K562 (cell line): Measurements from ENCODE around the gene HPGDS. TPM values are rescaled to one million over a fixed set of nuclear protein-coding genes. Genes with fewer than 3 reads are reported as not detected.

Source experiments
- ATAC-seq: fragments of 200-7000 bp; cut with Tn5 transposase; 3 replicates; pipeline ENCODE4 v1.9.1; 2020; ENCODE audit warnings: moderate library complexity
- BruUV-seq: library from RNA; stranded (reverse); fragments of 400-500 nt; replicated peaks from 2 replicates; lab custom pipeline; 2021; lab: Mats Ljungman, UMichigan
- CTCF ChIA-PET: fragments of 300-600 bp; formaldehyde crosslinking; extraction: SDS; loops from one replicate; lab custom pipeline; 2021; ENCODE audit warnings: low intra/inter-chr PET ratio; lab: Yijun Ruan, JAX
- POLR2A ChIA-PET: fragments of 300-600, 350-650 bp; sonication (Branson Sonifier 250); formaldehyde crosslinking; extraction: SDS; loops from one replicate; lab custom pipeline; 2021; ENCODE audit warnings: antibody characterized with exemption, inconsistent platforms; lab: Yijun Ruan, JAX
- DNase-seq, 4 experiments: peaks; one replicate each; pipeline versions ENCODE4 v3.0.0 to v3.0.0-alpha.2; 2011 to 2018; ENCODE audit warnings: low spot score in 3 of 4, mixed read lengths in 3 of 4; ENCODE audit errors: extremely low read depth in 1 of 4
- FAIRE-seq: peaks from 2 replicates; lab custom pipeline; 2011; peaks lifted over from hg19 to GRCh38; lab: Jason Lieb, UNC
- H2AFZ ChIP-seq: 2 replicates; pipeline ENCODE4 v1.6.0; 2011; ENCODE audit warnings: low read depth, low read length, control low read depth, inconsistent platforms
- H3K27ac ChIP-seq: fragments of 200-600 bp; 3 replicates; pipeline ENCODE4 v1.8.0; 2011; ENCODE audit warnings: low read depth, mild to moderate bottlenecking, control low read depth, inconsistent platforms, low read length, moderate library complexity, mixed read lengths; ENCODE audit errors: extremely low read depth
- H3K27me3 ChIP-seq, 2 experiments: fragments of 300-600 bp in 1 of 2; 2 replicates in 1 of 2; 3 replicates in 1 of 2; pipeline versions ENCODE4 v1.6.0 to v1.8.0; 2011; ENCODE audit warnings: inconsistent platforms in 2 of 2, low read length in 2 of 2, mild to moderate bottlenecking in 1 of 2, mixed read lengths in 1 of 2, moderate library complexity in 1 of 2; ENCODE audit not compliant: control insufficient read depth in 2 of 2, insufficient read depth in 2 of 2
- H3K36me3 ChIP-seq: fragments of 300-600 bp; 3 replicates; pipeline ENCODE4 v1.8.0; 2011; ENCODE audit warnings: mild to moderate bottlenecking, low read length, inconsistent platforms; ENCODE audit not compliant: control insufficient read depth, insufficient read depth
- H3K4me1 ChIP-seq, 2 experiments: fragments of 200-600 bp in 1 of 2; replicated peaks in 1 of 2; 2 replicates in 1 of 2; 3 replicates in 1 of 2; pipeline versions ENCODE4 v1.5.1 to v1.8.0; 2011; ENCODE audit warnings: inconsistent platforms in 2 of 2, low read length in 2 of 2, mild to moderate bottlenecking in 1 of 2, mixed read lengths in 1 of 2, moderate library complexity in 1 of 2; ENCODE audit not compliant: control insufficient read depth in 2 of 2, insufficient read depth in 2 of 2
- H3K4me2 ChIP-seq: 2 replicates; pipeline ENCODE4 v1.6.1; 2011; ENCODE audit warnings: low read length, control low read depth, inconsistent platforms, mixed read lengths; ENCODE audit not compliant: insufficient read depth
- H3K4me3 ChIP-seq: fragments of 200-600 bp; sonication (generic), shearing (Covaris generic); 2 replicates; pipeline ENCODE4 v1.5.1; 2016; ENCODE audit warnings: control low read depth, inconsistent platforms
- H3K79me2 ChIP-seq: fragments of 200-600 bp; 3 replicates; pipeline ENCODE4 v1.8.0; 2011; ENCODE audit warnings: low read length, inconsistent platforms; ENCODE audit not compliant: control insufficient read depth, insufficient read depth
- H3K9ac ChIP-seq, 2 experiments: 2 replicates each; pipeline versions ENCODE4 v1.6.0 to v1.6.1; 2011; ENCODE audit warnings: low read depth in 2 of 2, low read length in 2 of 2, control low read depth in 1 of 2, inconsistent platforms in 1 of 2, mild to moderate bottlenecking in 1 of 2, mixed read lengths in 1 of 2; ENCODE audit not compliant: insufficient read depth in 1 of 2
- H3K9me1 ChIP-seq: one replicate; pipeline ENCODE4 v1.6.0; 2011; ENCODE audit warnings: inconsistent platforms, mild to moderate bottlenecking, low read length, moderate library complexity; ENCODE audit not compliant: control insufficient read depth, insufficient read depth
- H3K9me3 ChIP-seq: replicated peaks from 2 replicates; pipeline ENCODE4 v1.5.1; 2011; ENCODE audit warnings: low read depth, low read length, inconsistent platforms; ENCODE audit not compliant: control insufficient read depth, insufficient read depth
- H4K20me1 ChIP-seq: replicated peaks from 2 replicates; pipeline ENCODE4 v1.6.1; 2011; ENCODE audit warnings: low read length, inconsistent platforms, mixed read lengths; ENCODE audit not compliant: control insufficient read depth, insufficient read depth
- BCOR ChIP-seq: fragments of 450-650 bp; IDR thresholded peaks from 2 replicates; pipeline ENCODE4 v1.6.1; 2016
- E2F3 ChIP-seq: fragments of 250-450 bp; sonication (Bioruptor Pico); IDR thresholded peaks from 2 replicates; pipeline ENCODE4 v1.4.0; 2020; ENCODE audit warnings: mild to moderate bottlenecking
- ESRRA ChIP-seq: fragments of 450-650 bp; IDR thresholded peaks from 2 replicates; pipeline ENCODE4 v1.6.1; 2014; ENCODE audit warnings: low read depth, mild to moderate bottlenecking, moderate library complexity, borderline replicate concordance
- FOS ChIP-seq: IDR thresholded peaks from 3 replicates; pipeline ENCODE4 v1.6.1; 2011; ENCODE audit not compliant: insufficient read length; ENCODE audit errors: extremely low read depth
- HDAC6 ChIP-seq: IDR thresholded peaks from 2 replicates; pipeline ENCODE4 v1.6.1; 2012; ENCODE audit warnings: low read depth, mild to moderate bottlenecking, control low read depth, inconsistent platforms, low read length, moderate library complexity
- KDM2B ChIP-seq: fragments of 250-450 bp; sonication (Bioruptor Pico); IDR thresholded peaks from 2 replicates; pipeline ENCODE4 v1.8.0; 2021; ENCODE audit warnings: mild to moderate bottlenecking, moderate library complexity
- LEF1 ChIP-seq: fragments of 450-650 bp; IDR thresholded peaks from 2 replicates; pipeline ENCODE4 v1.6.1; 2016; ENCODE audit warnings: mild to moderate bottlenecking
- PTRF ChIP-seq: fragments of 450-650 bp; IDR thresholded peaks from 2 replicates; pipeline ENCODE4 v1.6.1; 2016; ENCODE audit warnings: mild to moderate bottlenecking, missing genetic modification characterization, missing compliant biosample characterization
- RFX7 ChIP-seq: fragments of 250-450 bp; sonication (Bioruptor Pico); IDR thresholded peaks from 2 replicates; pipeline ENCODE4 v1.5.1; 2021; ENCODE audit warnings: mild to moderate bottlenecking
- TCF7 ChIP-seq: sonication (generic); IDR thresholded peaks from 2 replicates; pipeline ENCODE4 v1.6.1; 2016; ENCODE audit warnings: antibody characterized with exemption, borderline replicate concordance
- WGBS: fragments of 100-300 bp; shearing (Covaris generic); methylation state at CpG from one replicate; pipeline ENCODE4 v1.1.6; 2016; ENCODE audit warnings: low coverage, mixed read lengths; ENCODE audit not compliant: insufficient coverage; ENCODE audit errors: missing lambda C conversion rate; 5-methylcytosine and 5-hydroxymethylcytosine counted together
- in situ Hi-C: fragments of 300-500 bp; cut with MboI; formaldehyde crosslinking; loops from 4 replicates; pipeline ENCODE4 v1.15.0; 2018; ENCODE audit warnings: inconsistent platforms, mixed read lengths
- intact Hi-C: fragments of 100-400 bp; cut with micrococcal nuclease; formaldehyde crosslinking; loops from 2 replicates; pipeline ENCODE4 v1.14.2; 2022
- polyA plus RNA-seq, 8 experiments: library from polyadenylated mRNA; depleted of rRNA in 4 of 8; stranded (reverse) in 5 of 8; unstranded in 3 of 8; fragments of >200 nt; fragmentation: Nextera tagmentation in 2 of 8; fragmentation: Illumina TruSeq in 1 of 8; extraction: Ambion mirVana in 2 of 8; extraction: Trizol in 1 of 8; gene quantifications; 2 replicates each; pipeline versions ENCODE4 v1.2.1 to v1.2.3, GENCODE V29; 2011 to 2014; ENCODE audit warnings: inconsistent platforms in 1 of 8, missing spikeins in 1 of 8
- total RNA-seq, 7 experiments: library from RNA; depleted of rRNA in 6 of 7; stranded (reverse); fragments of >200 nt in 6 of 7; fragmentation: Illumina TruSeq in 2 of 7; extraction: Trizol in 2 of 7; gene quantifications; 2 replicates each; pipeline versions ENCODE4 v1.2.1 to v1.2.3, GENCODE V29; 2011 to 2021; ENCODE audit warnings: low replicate concordance in 1 of 7
- TF ChIP-seq, protein P1 (sequence below): fragments of 200-800 bp; sonication (Bioruptor generic); IDR thresholded peaks from 2 replicates; pipeline ENCODE4 v1.6.1; 2017; ENCODE audit warnings: missing genetic modification characterization, missing compliant biosample characterization
- TF ChIP-seq, protein P2 (sequence below): sonication (generic); IDR thresholded peaks from 2 replicates; pipeline ENCODE4 v1.6.1; 2016

The HPGDS gene
- total and polyA plus RNA-seq, 9 of the 15 experiments (the other 6 are each of a cell fraction or from before 2014, with no cell fraction given): 0.07 to 0.36 (median 0.14) TPM; not detected in 4

DNA sequence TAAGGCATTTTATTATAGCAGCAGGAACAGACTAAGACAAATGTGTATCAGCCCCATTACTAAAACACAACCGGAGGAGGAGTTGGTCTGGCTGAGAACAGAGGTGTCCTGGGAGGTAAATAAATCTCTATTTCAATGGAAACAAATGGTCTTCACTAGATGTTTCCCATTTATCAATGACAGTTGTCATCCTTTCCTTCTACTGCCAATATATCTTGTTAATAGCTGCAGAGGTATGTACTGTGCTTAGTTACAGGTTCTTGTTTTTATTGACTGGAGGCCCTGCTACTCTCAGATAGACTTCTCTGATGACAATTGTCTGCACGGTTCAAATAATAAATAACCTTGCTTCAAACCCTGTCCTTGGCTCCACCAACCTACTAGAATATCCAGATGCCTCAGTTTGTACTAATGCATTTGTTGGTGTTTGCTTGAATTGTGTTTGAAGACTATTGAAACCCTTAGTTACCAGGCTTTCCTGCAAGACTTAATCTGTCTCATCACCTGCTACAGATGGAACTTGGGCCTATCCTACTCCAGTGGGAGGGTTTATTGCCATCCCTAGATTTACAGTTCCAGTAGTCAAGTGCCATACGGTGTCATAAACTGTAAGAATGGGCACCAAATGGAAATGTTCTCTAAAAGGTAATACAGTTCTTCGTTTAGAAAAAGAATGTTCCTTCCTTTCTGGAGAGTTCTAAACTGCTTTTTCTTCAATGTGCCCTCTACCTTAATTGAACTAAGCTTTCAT is 29.8 kb upstream of the HPGDS start:
- no peak overlapping the region for H3K4me3 ChIP-seq
- TF ChIP-seq, protein P1, sequence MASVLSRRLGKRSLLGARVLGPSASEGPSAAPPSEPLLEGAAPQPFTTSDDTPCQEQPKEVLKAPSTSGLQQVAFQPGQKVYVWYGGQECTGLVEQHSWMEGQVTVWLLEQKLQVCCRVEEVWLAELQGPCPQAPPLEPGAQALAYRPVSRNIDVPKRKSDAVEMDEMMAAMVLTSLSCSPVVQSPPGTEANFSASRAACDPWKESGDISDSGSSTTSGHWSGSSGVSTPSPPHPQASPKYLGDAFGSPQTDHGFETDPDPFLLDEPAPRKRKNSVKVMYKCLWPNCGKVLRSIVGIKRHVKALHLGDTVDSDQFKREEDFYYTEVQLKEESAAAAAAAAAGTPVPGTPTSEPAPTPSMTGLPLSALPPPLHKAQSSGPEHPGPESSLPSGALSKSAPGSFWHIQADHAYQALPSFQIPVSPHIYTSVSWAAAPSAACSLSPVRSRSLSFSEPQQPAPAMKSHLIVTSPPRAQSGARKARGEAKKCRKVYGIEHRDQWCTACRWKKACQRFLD (CRISPR knock-in tag): no peak
- TF ChIP-seq RFX7 (no peak), BCOR (no peak), ESRRA (no peak)
- H3K27ac ChIP-seq: no peak overlapping the region
- intact Hi-C loops (no loop called here), in situ Hi-C loops (no loop called here)
- no peaks in the 10 kb centered on the region for H3K27me3 ChIP-seq
- no peak overlapping the region for H2AFZ ChIP-seq
- ATAC-seq: no peak
- no peak overlapping the region for H3K9ac ChIP-seq
- no peak overlapping the region for H3K4me2 ChIP-seq
- no peaks in the 10 kb centered on the region for H3K9me3 ChIP-seq
- no peaks in the 10 kb centered on the region for H3K36me3 ChIP-seq
- H3K9me1 ChIP-seq: no peaks in the 10 kb centered on the region
- DNase-seq: no peak
- BruUV-seq: no TSS peak
- no peaks in the 10 kb centered on the region for H4K20me1 ChIP-seq
- peaks cover 0 to 7% of the 10 kb centered on the region in 2 experiments; a peak in 1 of 5 replicates for H3K4me1 ChIP-seq
- FAIRE-seq: no peak
- ChIA-PET CTCF (no interaction called here), POLR2A (no interaction called here)
- WGBS: 7% methylated on average over 4 of the region's 4 CpGs
- H3K79me2 ChIP-seq: no peaks in the 10 kb centered on the region

DNA sequence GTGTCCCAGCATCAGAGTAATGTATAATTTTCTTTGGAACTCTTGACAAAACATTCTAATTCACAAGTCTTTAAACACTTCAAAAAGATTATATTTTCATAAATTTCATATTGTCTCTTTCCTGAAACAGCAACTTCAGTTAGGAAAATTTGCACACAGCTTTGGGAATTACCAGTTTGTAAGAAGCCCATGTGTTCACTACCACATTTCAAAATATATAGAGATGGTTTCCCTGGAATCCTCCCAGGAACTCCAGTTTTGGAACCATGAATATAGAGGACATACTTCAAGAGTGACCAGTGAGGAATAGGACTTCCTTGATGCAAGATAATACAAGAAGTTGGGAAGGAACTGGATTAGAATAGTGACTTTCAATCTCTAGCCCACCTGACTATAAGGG is 28.7 kb upstream of the HPGDS start:
- ATAC-seq (no peak), DNase-seq (no peak), FAIRE-seq (no peak)
- H3K9ac ChIP-seq: no peak overlapping the region
- H2AFZ ChIP-seq: no peak overlapping the region
- BruUV-seq: no TSS peak
- H3K79me2 ChIP-seq: no peaks in the 10 kb centered on the region
- H3K9me3 ChIP-seq: no peaks in the 10 kb centered on the region
- ChIA-PET CTCF (no interaction called here), POLR2A (no interaction called here)
- intact Hi-C loops (no loop called here), in situ Hi-C loops (no loop called here)
- no peaks in the 10 kb centered on the region for H3K9me1 ChIP-seq
- H3K4me3 ChIP-seq: no peak overlapping the region
- H3K4me2 ChIP-seq: no peak overlapping the region
- no peak overlapping the region for H3K27ac ChIP-seq
- H3K36me3 ChIP-seq: no peaks in the 10 kb centered on the region
- no peaks in the 10 kb centered on the region for H3K27me3 ChIP-seq
- H3K4me1 ChIP-seq: peaks cover 0 to 7% of the 10 kb centered on the region in 2 experiments; a peak in 1 of 5 replicates
- H4K20me1 ChIP-seq: no peaks in the 10 kb centered on the region
- no peak for TF ChIP-seq FOS
- no peak for TF ChIP-seq LEF1
- no peak for TF ChIP-seq E2F3 (CRISPR knock-in tag)
- no peak for TF ChIP-seq HDAC6
- TF ChIP-seq, protein P2, sequence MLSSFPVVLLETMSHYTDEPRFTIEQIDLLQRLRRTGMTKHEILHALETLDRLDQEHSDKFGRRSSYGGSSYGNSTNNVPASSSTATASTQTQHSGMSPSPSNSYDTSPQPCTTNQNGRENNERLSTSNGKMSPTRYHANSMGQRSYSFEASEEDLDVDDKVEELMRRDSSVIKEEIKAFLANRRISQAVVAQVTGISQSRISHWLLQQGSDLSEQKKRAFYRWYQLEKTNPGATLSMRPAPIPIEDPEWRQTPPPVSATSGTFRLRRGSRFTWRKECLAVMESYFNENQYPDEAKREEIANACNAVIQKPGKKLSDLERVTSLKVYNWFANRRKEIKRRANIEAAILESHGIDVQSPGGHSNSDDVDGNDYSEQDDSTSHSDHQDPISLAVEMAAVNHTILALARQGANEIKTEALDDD: no peak
- TF ChIP-seq TCF7: no peak
- TF ChIP-seq KDM2B (CRISPR knock-in tag): no peak
- TF ChIP-seq PTRF: no peak
